Epithelial cell of esophagus (primary cell): ENCODE data around the gene ALOX5AP.

Experiments used
- DNase-seq: peaks from one replicate; pipeline ENCODE4 v3.0.0; 2010; ENCODE audit warnings: low read depth
- H3K4me3 ChIP-seq: 2 replicates; pipeline ENCODE4 v1.5.1; 2011; ENCODE audit warnings: mild to moderate bottlenecking, low read length, control low read depth
- CTCF ChIP-seq: IDR thresholded peaks from 2 replicates; pipeline ENCODE4 v1.5.1; 2011; ENCODE audit warnings: low read depth, mild to moderate bottlenecking, low read length, control low read depth, inconsistent platforms; ENCODE audit not compliant: insufficient read depth; ENCODE audit errors: missing control alignments

Gene ALOX5AP

GRCh38 chr13:30796631-30797601 is 61.6 kb downstream of the ALOX5AP start:
- TF ChIP-seq CTCF, result no peak
- DNase-seq, result peak; percentile 74
- H3K4me3 ChIP-seq, result peak overlapping the region; percentile 5

GRCh38 chr13:30797847-30798535 is 62.6 kb downstream of the ALOX5AP start:
- TF ChIP-seq CTCF, result no peak
- H3K4me3 ChIP-seq, result no peak overlapping the region
- DNase-seq, result no peak

GRCh38 chr13:30798776-30799355 is 63.5 kb downstream of the ALOX5AP start:
- TF ChIP-seq CTCF, result no peak
- no peak for DNase-seq
- H3K4me3 ChIP-seq, result no peak overlapping the region

GRCh38 chr13:30799356-30799824 is 64.0 kb downstream of the ALOX5AP start:
- DNase-seq, result no peak
- no peak overlapping the region for H3K4me3 ChIP-seq
- TF ChIP-seq CTCF, result no peak

- TF ChIP-seq CTCF, result no peak
- no peak for DNase-seq
- no peak overlapping the region for H3K4me3 ChIP-seq
These were observed 64.8 kb downstream of the ALOX5AP start for GRCh38 chr13:30800107-30800506.

- no peak for DNase-seq
- H3K4me3 ChIP-seq, result no peak overlapping the region
- TF ChIP-seq CTCF, result no peak
These were observed 67.2 kb downstream of the ALOX5AP start for GRCh38 chr13:30802501-30802900.
